ENCODE measurements around the gene MAP4.

DNA sequence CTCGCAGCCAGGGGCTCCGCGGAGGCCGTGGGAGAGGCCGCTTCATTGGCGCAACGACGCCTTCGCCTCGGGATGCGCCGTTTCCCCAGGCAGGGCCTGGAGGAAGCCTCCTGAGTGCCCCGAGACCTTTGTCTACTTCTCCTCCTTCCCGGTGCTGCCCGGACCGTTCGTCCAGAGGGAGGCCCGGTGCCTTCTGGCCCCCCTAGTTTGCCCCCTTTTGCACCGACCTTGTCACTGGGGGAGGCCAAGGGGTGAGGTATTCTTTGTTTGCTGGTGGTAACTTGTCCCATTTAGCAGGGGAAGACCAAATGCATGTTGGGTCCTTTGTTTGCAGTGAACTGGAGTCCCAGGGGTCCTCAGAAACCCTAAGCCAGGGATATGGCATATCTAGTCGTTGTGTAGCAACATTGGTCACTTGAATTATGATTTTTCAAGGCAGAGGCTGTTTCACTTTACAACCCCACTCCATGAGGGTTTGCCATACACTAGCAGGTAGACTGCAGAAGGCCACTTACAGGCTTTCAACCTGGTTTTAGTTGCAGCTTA lies 212.7 kb downstream of the MAP4 start:
- TF ChIP-seq POLR2AphosphoS5 (IDR thresholded peaks at IDR 0.05): no peak
- TF ChIP-seq POLR2A (IDR thresholded peaks at IDR 0.05; ENCODE audit: low read depth): no peak
- TF ChIP-seq, protein P1, sequence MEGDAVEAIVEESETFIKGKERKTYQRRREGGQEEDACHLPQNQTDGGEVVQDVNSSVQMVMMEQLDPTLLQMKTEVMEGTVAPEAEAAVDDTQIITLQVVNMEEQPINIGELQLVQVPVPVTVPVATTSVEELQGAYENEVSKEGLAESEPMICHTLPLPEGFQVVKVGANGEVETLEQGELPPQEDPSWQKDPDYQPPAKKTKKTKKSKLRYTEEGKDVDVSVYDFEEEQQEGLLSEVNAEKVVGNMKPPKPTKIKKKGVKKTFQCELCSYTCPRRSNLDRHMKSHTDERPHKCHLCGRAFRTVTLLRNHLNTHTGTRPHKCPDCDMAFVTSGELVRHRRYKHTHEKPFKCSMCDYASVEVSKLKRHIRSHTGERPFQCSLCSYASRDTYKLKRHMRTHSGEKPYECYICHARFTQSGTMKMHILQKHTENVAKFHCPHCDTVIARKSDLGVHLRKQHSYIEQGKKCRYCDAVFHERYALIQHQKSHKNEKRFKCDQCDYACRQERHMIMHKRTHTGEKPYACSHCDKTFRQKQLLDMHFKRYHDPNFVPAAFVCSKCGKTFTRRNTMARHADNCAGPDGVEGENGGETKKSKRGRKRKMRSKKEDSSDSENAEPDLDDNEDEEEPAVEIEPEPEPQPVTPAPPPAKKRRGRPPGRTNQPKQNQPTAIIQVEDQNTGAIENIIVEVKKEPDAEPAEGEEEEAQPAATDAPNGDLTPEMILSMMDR (IDR thresholded peaks at IDR 0.05): no peak

Data from esophagus muscularis mucosa (tissue), 3 donors.